Right atrium auricular region (tissue), 2 donors: ENCODE measurements around the gene SEMA5A. TPM values are rescaled to one million over a fixed set of nuclear protein-coding genes. Genes with fewer than 3 reads are reported as not detected.

Source experiments
- DNase-seq: peaks from one replicate; pipeline ENCODE4 v3.0.0-alpha.2; 2019; ENCODE audit warnings: low spot score
- H3K27ac ChIP-seq, 2 donors: fragments of 200-600 bp; sonication (generic); 1 replicate in 1 of 2; 2 replicates in 1 of 2; pipeline ENCODE4 v1.5.1; 2016 to 2019
- H3K27me3 ChIP-seq, 2 donors: fragments of 200-600 bp; sonication (generic); one replicate each; pipeline versions ENCODE4 v1.5.1 to v1.6.0; 2017 to 2019
- H3K36me3 ChIP-seq: fragments of 200-600 bp; sonication (generic); one replicate; pipeline ENCODE4 v1.5.1; 2016
- H3K4me1 ChIP-seq, 2 donors: fragments of 200-600 bp; sonication (generic); one replicate each; pipeline versions ENCODE4 v1.5.1 to v1.6.0; 2017 to 2019
- H3K4me3 ChIP-seq, 2 donors: fragments of 200-600 bp; sonication (generic); 1 replicate in 1 of 2; 2 replicates in 1 of 2; pipeline ENCODE4 v1.5.1; 2017 to 2019; ENCODE audit warnings: mild to moderate bottlenecking in 1 of 2, moderate library complexity in 1 of 2
- H3K9me3 ChIP-seq, 2 donors: fragments of 200-600 bp; sonication (generic); one replicate each; pipeline ENCODE4 v1.5.1; 2019
- total RNA-seq, 2 donors: library from RNA; depleted of rRNA; stranded (reverse); fragments of >200 nt; gene quantifications; one replicate each; pipeline ENCODE4 v1.1.0, GENCODE V29; 2016
- TF ChIP-seq, protein P1 (sequence below), 2 donors: fragments of 200-600 bp; sonication (generic); IDR thresholded peaks; one replicate each; pipeline ENCODE4 v1.5.1; 2019; ENCODE audit warnings: antibody characterized with exemption in 2 of 2

Gene SEMA5A
- total RNA-seq, 2 donors from 2014 or later, result 14.1 to 26.2 TPM

DNA sequence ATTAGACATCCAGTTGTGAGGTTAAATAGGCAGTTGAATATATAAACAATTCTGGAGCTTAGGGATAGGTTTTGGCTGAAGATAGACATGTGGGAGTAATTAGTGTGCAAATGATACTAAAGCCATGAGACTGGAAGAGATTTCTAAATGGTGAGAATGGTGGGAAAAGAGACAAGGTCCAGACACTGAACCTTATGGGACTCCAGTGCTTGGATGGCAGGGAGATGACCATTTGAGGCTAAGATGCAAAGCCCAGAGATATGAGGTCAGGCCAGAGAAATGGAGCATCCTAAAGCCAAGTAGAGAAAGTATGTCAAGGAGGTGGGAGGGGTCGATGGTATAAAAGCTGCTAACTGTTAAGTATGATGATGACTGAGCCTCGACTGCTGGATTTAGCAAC lies 115.6 kb downstream of the SEMA5A start:
- DNase-seq, result no peak
- TF ChIP-seq, protein P1, sequence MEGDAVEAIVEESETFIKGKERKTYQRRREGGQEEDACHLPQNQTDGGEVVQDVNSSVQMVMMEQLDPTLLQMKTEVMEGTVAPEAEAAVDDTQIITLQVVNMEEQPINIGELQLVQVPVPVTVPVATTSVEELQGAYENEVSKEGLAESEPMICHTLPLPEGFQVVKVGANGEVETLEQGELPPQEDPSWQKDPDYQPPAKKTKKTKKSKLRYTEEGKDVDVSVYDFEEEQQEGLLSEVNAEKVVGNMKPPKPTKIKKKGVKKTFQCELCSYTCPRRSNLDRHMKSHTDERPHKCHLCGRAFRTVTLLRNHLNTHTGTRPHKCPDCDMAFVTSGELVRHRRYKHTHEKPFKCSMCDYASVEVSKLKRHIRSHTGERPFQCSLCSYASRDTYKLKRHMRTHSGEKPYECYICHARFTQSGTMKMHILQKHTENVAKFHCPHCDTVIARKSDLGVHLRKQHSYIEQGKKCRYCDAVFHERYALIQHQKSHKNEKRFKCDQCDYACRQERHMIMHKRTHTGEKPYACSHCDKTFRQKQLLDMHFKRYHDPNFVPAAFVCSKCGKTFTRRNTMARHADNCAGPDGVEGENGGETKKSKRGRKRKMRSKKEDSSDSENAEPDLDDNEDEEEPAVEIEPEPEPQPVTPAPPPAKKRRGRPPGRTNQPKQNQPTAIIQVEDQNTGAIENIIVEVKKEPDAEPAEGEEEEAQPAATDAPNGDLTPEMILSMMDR (IDR thresholded peaks at IDR 0.05), result no peak
- Histone ChIP-seq H3K27me3 (no peaks in the 10 kb centered on the region), H3K27ac (peak overlapping the region in 1 of 2 donors; percentile 13), H3K9me3 (no peaks in the 10 kb centered on the region), H3K4me1 (peaks cover 0 to 19% of the 10 kb centered on the region in 2 donors), H3K4me3 (no peak overlapping the region), H3K36me3 (no peaks in the 10 kb centered on the region)

DNA sequence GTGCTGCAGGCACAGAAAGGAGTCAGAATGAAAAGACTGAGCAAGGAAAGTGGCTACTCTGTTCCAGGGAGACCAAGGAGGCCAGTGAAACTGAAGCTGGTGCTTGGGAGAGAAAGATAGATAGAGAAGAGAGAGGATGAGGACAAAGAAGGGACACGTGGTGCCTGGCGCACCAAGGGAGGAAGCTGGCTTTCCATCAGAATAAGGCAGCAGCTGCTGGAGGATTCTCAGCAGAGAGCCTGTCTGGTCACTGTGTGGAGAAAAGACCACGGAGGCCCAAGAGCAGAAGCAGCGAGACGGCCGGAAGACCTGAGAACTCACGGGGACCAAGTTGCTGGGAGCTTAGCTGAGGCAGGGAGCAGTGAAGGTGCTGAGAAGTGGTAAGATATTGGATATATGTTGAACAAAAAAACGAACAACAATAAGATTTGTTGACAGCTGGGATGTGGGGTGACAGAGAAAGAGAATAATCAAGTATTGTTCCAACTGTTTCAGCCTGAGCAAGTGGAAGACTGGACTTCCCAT lies 116.1 kb downstream of the SEMA5A start:
- no peak for DNase-seq
- H3K4me1 ChIP-seq, result peaks cover 0 to 19% of the 10 kb centered on the region in 2 donors
- no peaks in the 10 kb centered on the region for H3K9me3 ChIP-seq
- TF ChIP-seq, protein P1 (IDR thresholded peaks at IDR 0.05), result no peak
- no peaks in the 10 kb centered on the region for H3K27me3 ChIP-seq
- H3K36me3 ChIP-seq, result no peaks in the 10 kb centered on the region
- H3K4me3 ChIP-seq, result no peak overlapping the region
- peak overlapping the region in 1 of 2 donors; percentile 13 for H3K27ac ChIP-seq

DNA sequence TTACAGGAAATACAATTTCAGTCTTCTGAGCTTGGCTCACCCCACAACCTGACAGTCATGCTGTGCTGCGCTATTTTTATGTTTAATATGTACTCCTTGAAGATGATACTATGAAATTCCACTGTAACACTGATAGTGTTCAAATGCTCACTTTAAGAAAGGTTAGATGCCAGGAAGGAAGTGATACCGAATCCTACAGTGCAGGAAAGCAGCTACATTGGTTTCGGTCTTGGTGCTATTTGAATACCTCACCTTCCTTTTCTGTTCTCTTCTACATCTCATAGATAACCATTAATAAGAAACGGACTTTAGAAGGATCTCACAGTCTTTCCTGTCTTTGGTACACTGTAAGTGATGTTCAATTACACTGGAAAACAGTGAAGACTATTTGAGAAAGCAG lies 117.6 kb downstream of the SEMA5A start:
- H3K4me1 ChIP-seq, result peaks cover 0 to 26% of the 10 kb centered on the region in 2 donors
- DNase-seq, result no peak
- TF ChIP-seq, protein P1 (IDR thresholded peaks at IDR 0.05), result no peak
- H3K4me3 ChIP-seq, result no peak overlapping the region
- no peak overlapping the region for H3K27ac ChIP-seq
- H3K9me3 ChIP-seq, result no peaks in the 10 kb centered on the region
- H3K27me3 ChIP-seq, result no peaks in the 10 kb centered on the region
- no peaks in the 10 kb centered on the region for H3K36me3 ChIP-seq

DNA sequence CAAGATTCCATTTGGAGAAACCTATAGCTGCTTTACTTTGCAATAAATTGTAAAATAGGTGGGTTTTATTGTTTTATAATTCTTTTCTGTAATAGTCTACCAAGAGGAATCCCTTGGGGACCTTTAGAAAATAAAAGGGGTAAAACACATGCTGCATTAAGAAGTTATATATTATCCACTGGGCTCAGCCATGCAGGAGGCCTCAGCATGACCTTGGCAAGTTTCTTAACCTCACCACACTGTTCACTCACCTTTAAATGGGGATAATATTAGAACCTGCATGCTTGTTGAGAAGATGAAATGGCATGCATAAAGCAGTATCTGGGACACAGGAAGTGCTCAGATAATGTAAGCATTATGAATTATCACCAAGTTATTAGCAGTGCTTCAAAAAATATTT lies 120.2 kb downstream of the SEMA5A start:
- Histone ChIP-seq H3K4me1 (peaks cover 0 to 7% of the 10 kb centered on the region in 2 donors), H3K27me3 (no peaks in the 10 kb centered on the region), H3K36me3 (no peaks in the 10 kb centered on the region), H3K9me3 (no peaks in the 10 kb centered on the region), H3K4me3 (no peak overlapping the region), H3K27ac (no peak overlapping the region)
- TF ChIP-seq, protein P1 (IDR thresholded peaks at IDR 0.05), result no peak
- DNase-seq, result no peak

DNA sequence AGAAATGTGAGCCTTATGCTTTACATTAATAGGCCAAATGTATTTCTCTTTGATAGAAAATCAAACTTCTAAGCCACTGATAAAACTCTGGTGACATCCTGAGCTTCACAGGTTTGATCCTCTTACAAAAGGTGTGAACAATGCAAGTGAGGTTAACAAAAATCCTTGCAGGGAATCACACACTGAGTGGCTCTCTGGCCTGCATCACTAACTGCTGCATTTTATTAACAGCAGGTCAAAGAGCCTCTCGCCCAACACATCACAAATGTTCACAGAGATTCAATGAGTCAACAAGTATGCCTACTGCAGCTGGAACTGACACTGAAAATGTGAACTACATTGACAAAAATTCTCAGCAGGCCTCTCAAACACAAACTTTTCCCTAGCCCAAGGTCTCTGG lies 122.3 kb downstream of the SEMA5A start:
- Histone ChIP-seq H3K4me3 (no peak overlapping the region), H3K36me3 (no peaks in the 10 kb centered on the region), H3K27ac (peak overlapping the region in 1 of 2 donors; percentile 3), H3K9me3 (no peaks in the 10 kb centered on the region), H3K4me1 (peaks cover 0 to 7% of the 10 kb centered on the region in 2 donors), H3K27me3 (no peaks in the 10 kb centered on the region)
- no peak for DNase-seq
- TF ChIP-seq, protein P1 (IDR thresholded peaks at IDR 0.05), result no peak

DNA sequence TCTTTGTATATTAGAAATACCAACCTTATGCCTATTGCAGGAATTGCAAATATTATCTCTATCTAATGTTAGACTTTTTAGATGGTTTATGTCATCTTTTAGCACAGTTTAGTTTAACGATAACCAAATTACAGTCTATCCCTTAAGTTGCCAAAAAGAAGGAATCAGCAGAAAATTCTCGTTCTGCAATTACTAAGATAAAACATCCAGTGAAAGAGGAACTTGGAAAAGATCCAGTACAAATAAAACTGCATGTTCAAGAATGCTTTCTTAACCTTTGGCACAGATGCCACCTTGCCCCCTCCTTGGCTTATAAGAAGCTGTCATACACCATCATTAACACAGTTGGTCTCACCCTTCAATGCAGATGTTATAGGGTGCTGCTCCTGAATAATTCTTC lies 124.0 kb downstream of the SEMA5A start:
- H3K9me3 ChIP-seq, result no peaks in the 10 kb centered on the region
- H3K4me3 ChIP-seq, result no peak overlapping the region
- no peak for DNase-seq
- H3K36me3 ChIP-seq, result no peaks in the 10 kb centered on the region
- H3K4me1 ChIP-seq, result peaks cover 0 to 7% of the 10 kb centered on the region in 2 donors
- no peaks in the 10 kb centered on the region for H3K27me3 ChIP-seq
- TF ChIP-seq, protein P1 (IDR thresholded peaks at IDR 0.05), result no peak
- H3K27ac ChIP-seq, result no peak overlapping the region
